Measurements from ENCODE around the gene SAMD8. TPM values are rescaled to one million over a fixed set of nuclear protein-coding genes. Genes with fewer than 3 reads are reported as not detected.

SAMD8 gene
- total RNA-seq, 1 donor from 2014 or later = 42.7 TPM

DNA sequence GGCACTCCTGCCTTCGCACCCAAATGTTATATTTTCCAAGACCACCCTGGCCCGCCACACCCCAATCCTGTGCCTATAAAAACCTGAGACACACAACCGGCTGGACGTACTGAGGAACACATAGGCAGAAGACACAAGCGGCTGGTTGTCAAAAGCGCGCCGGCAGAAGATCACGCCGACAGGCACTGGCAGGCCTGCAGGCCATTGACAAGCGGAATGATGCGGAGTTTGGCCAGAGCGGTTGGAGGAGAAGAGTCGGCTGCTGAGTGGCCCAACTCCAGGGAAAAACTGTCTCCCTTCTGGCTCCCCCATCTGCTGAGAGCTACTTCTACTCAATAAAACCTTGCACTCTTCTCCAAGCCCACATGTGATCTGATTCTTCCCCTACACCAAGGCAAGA lies 39.7 kb upstream of the SAMD8 start:
- no peaks in the 10 kb centered on the region for H3K36me3 ChIP-seq
- H3K4me1 ChIP-seq = peaks cover 17% of the 10 kb centered on the region
- H3K27me3 ChIP-seq = no peaks in the 10 kb centered on the region
- no peak overlapping the region for H3K27ac ChIP-seq
- DNase-seq (ENCODE audit: extremely low spot score in 2 of 2) = no peak
- intact Hi-C loops (cut with DNase I) = no loop called here
- H3K9me3 ChIP-seq = no peaks in the 10 kb centered on the region
- no peak overlapping the region for H3K4me3 ChIP-seq
- TF ChIP-seq POLR2A (IDR thresholded peaks at IDR 0.05) = no peak

DNA sequence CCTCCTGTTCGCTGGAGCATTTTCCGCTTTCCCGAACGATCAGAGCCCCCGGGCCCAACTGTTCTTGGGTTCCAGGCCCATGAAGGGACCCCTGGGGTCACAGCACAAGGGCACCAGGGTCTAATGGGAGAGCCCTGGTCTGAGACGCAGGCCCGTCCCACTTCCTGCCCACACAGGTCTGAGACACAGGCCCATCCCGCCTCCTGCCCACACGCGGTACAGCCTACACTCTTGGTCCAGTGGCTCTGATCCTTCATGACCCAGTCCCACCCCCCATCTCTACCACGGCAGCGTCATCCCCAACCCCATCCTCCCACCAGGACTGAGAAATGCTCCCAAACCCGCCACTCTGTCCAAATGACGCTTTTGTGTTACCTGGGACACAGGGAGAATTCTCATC lies 38.7 kb upstream of the SAMD8 start:
- no peak for DNase-seq (ENCODE audit: extremely low spot score in 2 of 2)
- H3K4me3 ChIP-seq = no peak overlapping the region
- peaks cover 17% of the 10 kb centered on the region for H3K4me1 ChIP-seq
- no peaks in the 10 kb centered on the region for H3K9me3 ChIP-seq
- TF ChIP-seq, protein P1, sequence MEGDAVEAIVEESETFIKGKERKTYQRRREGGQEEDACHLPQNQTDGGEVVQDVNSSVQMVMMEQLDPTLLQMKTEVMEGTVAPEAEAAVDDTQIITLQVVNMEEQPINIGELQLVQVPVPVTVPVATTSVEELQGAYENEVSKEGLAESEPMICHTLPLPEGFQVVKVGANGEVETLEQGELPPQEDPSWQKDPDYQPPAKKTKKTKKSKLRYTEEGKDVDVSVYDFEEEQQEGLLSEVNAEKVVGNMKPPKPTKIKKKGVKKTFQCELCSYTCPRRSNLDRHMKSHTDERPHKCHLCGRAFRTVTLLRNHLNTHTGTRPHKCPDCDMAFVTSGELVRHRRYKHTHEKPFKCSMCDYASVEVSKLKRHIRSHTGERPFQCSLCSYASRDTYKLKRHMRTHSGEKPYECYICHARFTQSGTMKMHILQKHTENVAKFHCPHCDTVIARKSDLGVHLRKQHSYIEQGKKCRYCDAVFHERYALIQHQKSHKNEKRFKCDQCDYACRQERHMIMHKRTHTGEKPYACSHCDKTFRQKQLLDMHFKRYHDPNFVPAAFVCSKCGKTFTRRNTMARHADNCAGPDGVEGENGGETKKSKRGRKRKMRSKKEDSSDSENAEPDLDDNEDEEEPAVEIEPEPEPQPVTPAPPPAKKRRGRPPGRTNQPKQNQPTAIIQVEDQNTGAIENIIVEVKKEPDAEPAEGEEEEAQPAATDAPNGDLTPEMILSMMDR (IDR thresholded peaks at IDR 0.05) = no peak
- TF ChIP-seq POLR2A (IDR thresholded peaks at IDR 0.05) = no peak
- no peak for TF ChIP-seq POLR2AphosphoS5 (IDR thresholded peaks at IDR 0.05; ENCODE audit: insufficient read depth in 1 of 2, low read depth in 1 of 2)
- intact Hi-C loops (cut with DNase I) = no loop called here
- no peaks in the 10 kb centered on the region for H3K27me3 ChIP-seq
- H3K36me3 ChIP-seq = no peaks in the 10 kb centered on the region
- H3K27ac ChIP-seq = no peak overlapping the region

DNA sequence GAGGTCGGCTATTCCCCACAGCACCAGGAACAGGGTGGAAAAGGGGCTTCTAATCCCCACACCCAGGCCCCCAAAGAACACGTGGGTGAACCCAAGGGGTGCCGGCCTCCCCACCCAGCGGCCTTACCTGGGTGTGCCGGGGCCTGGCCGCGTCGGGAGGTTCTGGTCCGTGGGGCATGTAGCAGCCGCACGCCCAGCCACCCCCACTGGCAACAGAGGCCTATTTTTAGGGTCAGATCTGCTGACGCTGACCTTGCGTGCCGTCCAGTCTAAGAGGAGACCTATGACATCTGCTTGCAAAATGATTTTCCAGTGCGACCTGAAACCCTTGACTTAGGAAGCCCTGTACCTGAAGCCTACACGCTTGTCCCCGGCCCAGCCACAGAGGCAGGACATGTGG lies 38.0 kb upstream of the SAMD8 start:
- no peaks in the 10 kb centered on the region for H3K36me3 ChIP-seq
- no peak overlapping the region for H3K27ac ChIP-seq
- no peak overlapping the region for H3K4me3 ChIP-seq
- H3K27me3 ChIP-seq = no peaks in the 10 kb centered on the region
- no peak for DNase-seq (ENCODE audit: extremely low spot score in 2 of 2)
- TF ChIP-seq POLR2AphosphoS5 (IDR thresholded peaks at IDR 0.05; ENCODE audit: insufficient read depth in 1 of 2, low read depth in 1 of 2) = no peak
- TF ChIP-seq POLR2A (IDR thresholded peaks at IDR 0.05) = no peak
- TF ChIP-seq, protein P1 (IDR thresholded peaks at IDR 0.05) = no peak
- intact Hi-C loops (cut with DNase I) = no loop called here
- no peaks in the 10 kb centered on the region for H3K9me3 ChIP-seq
- peaks cover 17% of the 10 kb centered on the region for H3K4me1 ChIP-seq

DNA sequence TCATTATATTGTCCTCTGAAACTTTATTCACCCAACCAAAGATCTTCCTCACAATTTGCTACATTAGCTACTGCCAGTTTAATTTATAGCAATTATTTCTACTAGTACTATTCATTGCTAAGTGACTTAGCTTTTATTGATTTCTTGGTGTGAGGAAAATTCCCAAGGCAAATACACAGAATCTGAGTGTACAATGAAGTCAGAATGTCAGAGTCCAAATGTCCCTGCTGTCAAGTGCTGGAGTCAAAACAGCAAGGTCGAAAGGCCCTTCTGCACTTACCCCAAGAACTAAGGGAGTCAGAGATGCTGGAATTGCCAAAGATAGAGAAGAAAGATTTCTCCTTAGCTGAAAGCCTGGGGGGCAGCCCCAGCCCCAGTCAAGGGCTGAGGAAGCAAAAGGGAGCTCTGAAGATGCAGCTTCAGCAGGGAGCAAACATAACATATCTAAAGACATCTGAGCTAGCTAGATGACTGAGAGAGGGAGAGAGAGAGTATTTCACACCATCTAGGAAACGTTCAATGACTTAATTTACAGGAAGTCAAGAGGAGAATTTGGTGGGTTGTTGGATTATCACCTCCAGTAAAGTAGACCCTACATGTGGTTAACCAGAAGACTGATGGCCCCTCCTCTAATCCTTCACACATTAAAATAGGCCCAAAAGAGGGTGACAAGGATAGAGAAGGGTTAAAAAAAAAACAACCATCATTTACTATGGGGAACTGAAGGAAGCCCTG lies 36.6 kb upstream of the SAMD8 start:
- no peak for TF ChIP-seq POLR2AphosphoS5 (IDR thresholded peaks at IDR 0.05; ENCODE audit: insufficient read depth in 1 of 2, low read depth in 1 of 2)
- TF ChIP-seq, protein P1 (IDR thresholded peaks at IDR 0.05) = no peak
- Histone ChIP-seq H3K27me3 (no peaks in the 10 kb centered on the region), H3K27ac (no peak overlapping the region), H3K9me3 (no peaks in the 10 kb centered on the region), H3K36me3 (no peaks in the 10 kb centered on the region), H3K4me3 (no peak overlapping the region), H3K4me1 (peaks cover 17% of the 10 kb centered on the region)
- intact Hi-C loops (cut with DNase I) = no loop called here
- no peak for DNase-seq (ENCODE audit: extremely low spot score in 2 of 2)

DNA sequence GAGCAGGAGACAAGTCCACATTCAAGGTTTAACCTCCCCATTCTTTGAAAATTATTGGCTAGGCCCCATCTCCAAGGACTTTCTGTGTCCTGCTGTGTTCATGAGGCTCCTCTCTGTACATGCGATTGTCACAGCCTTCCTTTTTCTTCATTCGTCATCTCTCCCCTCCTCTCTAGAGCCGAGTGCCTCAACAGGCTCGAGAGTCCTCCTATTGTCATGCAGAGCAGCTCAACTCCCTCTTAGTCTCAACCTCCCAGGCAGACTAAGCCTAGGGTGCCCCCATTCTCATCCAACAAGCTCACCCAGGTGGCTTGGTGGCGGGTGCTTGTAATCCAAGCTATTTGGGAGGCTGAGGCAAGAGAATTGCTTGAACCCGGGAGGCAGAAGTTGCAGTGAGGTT lies 35.1 kb upstream of the SAMD8 start:
- H3K4me3 ChIP-seq = no peak overlapping the region
- no peaks in the 10 kb centered on the region for H3K36me3 ChIP-seq
- no peaks in the 10 kb centered on the region for H3K9me3 ChIP-seq
- no peaks in the 10 kb centered on the region for H3K27me3 ChIP-seq
- no peak for DNase-seq (ENCODE audit: extremely low spot score in 2 of 2)
- peaks cover 10% of the 10 kb centered on the region for H3K4me1 ChIP-seq
- H3K27ac ChIP-seq = no peak overlapping the region
- intact Hi-C loops (cut with DNase I) = no loop called here
- TF ChIP-seq, protein P1 (IDR thresholded peaks at IDR 0.05) = no peak
- no peak for TF ChIP-seq POLR2A (IDR thresholded peaks at IDR 0.05)
- no peak for TF ChIP-seq POLR2AphosphoS5 (IDR thresholded peaks at IDR 0.05; ENCODE audit: insufficient read depth in 1 of 2, low read depth in 1 of 2)

Data from vagina (tissue), 2 donors.